Measurements from ENCODE around the gene SCAF8. TPM values are rescaled to one million over a fixed set of nuclear protein-coding genes. Genes with fewer than 3 reads are reported as not detected.

SCAF8 gene
- total and polyA plus RNA-seq, 9 of the 15 experiments (the other 6 are each of a cell fraction or from before 2014, with no cell fraction given): 10.5 to 46.6 (median 23.2) TPM

GRCh38 chr6:154786144-154786868 lies 53.1 kb downstream of the SCAF8 start (continued):
- TF ChIP-seq ZNF592 (IDR thresholded peaks at IDR 0.05) (peak; percentile 73), ZNF609 (CRISPR knock-in tag; IDR thresholded peaks at IDR 0.05; ENCODE audit: borderline replicate concordance) (no peak), TAF15 (IDR thresholded peaks at IDR 0.05; ENCODE audit: low read depth, low read length) (no peak), SP1 (CRISPR knock-in tag; IDR thresholded peaks at IDR 0.05) (no peak), ZNF384 (IDR thresholded peaks at IDR 0.05; ENCODE audit: low read depth, low read length) (no peak), ZBTB5 (IDR thresholded peaks at IDR 0.05) (no peak), RB1 (IDR thresholded peaks at IDR 0.05; ENCODE audit: low read depth) (no peak), SNAPC5 (CRISPR knock-in tag; IDR thresholded peaks at IDR 0.05) (no peak), RHOXF2B (CRISPR knock-in tag; conservative IDR thresholded peaks at IDR 0.05) (no peak), HCFC1 (IDR thresholded peaks at IDR 0.05; ENCODE audit: low read depth, low read length) (no peak), NR1H2 (CRISPR knock-in tag; IDR thresholded peaks at IDR 0.05) (no peak), RBM15 (IDR thresholded peaks at IDR 0.05; ENCODE audit: insufficient read depth, low read length) (no peak), PTTG1 (tag; IDR thresholded peaks at IDR 0.05; ENCODE audit: low read depth) (peak; percentile 53; the same call in 1 of the 2 replicates), CBFA2T2 (conservative IDR thresholded peaks at IDR 0.05) (no peak), SMARCB1 (IDR thresholded peaks at IDR 0.05; ENCODE audit: insufficient read length, low read depth) (no peak), ETV1 (tag; conservative IDR thresholded peaks at IDR 0.05; ENCODE audit: low read depth) (no peak), ESRRA (IDR thresholded peaks at IDR 0.05; ENCODE audit: borderline replicate concordance, low read depth) (no peak), BDP1 (IDR thresholded peaks at IDR 0.05; ENCODE audit: insufficient read depth, insufficient read length) (no peak)

All from K562 (cell line).